Measurements from ENCODE around the gene SPACA4. TPM values are rescaled to one million over a fixed set of nuclear protein-coding genes. Genes with fewer than 3 reads are reported as not detected.

The SPACA4 gene
- total and polyA plus RNA-seq, 4 donors, result not detected

GRCh38 chr19:48598996-48599700 lies 7.4 kb upstream of the SPACA4 start:
- TF ChIP-seq FOXA2 (IDR thresholded peaks at IDR 0.05) (no peak), RAD21 (IDR thresholded peaks at IDR 0.05) (no peak), HNF4A (conservative IDR thresholded peaks at IDR 0.05) (no peak), RXRA (IDR thresholded peaks at IDR 0.05) (no peak), FOXA1 (IDR thresholded peaks at IDR 0.05) (no peak), YY1 (IDR thresholded peaks at IDR 0.05) (no peak), ATF3 (IDR thresholded peaks at IDR 0.05) (no peak), REST (IDR thresholded peaks at IDR 0.05) (no peak), JUND (IDR thresholded peaks at IDR 0.05) (no peak), SP1 (IDR thresholded peaks at IDR 0.05) (no peak), CTCF (IDR thresholded peaks at IDR 0.05; ENCODE audit: low read depth, low read length, missing input control) (no peak), EGR1 (IDR thresholded peaks at IDR 0.05; ENCODE audit: low read depth in 2 of 2) (no peak), TAF1 (conservative IDR thresholded peaks at IDR 0.05) (no peak)
- TF ChIP-seq, protein P1, sequence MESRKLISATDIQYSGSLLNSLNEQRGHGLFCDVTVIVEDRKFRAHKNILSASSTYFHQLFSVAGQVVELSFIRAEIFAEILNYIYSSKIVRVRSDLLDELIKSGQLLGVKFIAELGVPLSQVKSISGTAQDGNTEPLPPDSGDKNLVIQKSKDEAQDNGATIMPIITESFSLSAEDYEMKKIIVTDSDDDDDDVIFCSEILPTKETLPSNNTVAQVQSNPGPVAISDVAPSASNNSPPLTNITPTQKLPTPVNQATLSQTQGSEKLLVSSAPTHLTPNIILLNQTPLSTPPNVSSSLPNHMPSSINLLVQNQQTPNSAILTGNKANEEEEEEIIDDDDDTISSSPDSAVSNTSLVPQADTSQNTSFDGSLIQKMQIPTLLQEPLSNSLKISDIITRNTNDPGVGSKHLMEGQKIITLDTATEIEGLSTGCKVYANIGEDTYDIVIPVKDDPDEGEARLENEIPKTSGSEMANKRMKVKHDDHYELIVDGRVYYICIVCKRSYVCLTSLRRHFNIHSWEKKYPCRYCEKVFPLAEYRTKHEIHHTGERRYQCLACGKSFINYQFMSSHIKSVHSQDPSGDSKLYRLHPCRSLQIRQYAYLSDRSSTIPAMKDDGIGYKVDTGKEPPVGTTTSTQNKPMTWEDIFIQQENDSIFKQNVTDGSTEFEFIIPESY (IDR thresholded peaks at IDR 0.05), result no peak
- no peaks in the 10 kb centered on the region for H3K27me3 ChIP-seq (ENCODE audit: control insufficient read depth in 4 of 4, insufficient read depth in 4 of 4, low read length in 3 of 4)
- H3K4me3 ChIP-seq (ENCODE audit: low read depth in 1 of 3, low read length in 3 of 3), result no peak overlapping the region
- no peak overlapping the region for H3K27ac ChIP-seq (ENCODE audit: low read depth in 1 of 2, low read length in 2 of 2)
- 76% methylated on average over 30 of the region's 30 CpGs for WGBS
- no peak for DNase-seq (ENCODE audit: low spot score)
- no peaks in the 10 kb centered on the region for H3K36me3 ChIP-seq (ENCODE audit: control insufficient read depth in 4 of 4, insufficient read depth in 3 of 4, low read depth in 1 of 4, low read length in 3 of 4)
- no peak overlapping the region for H3K9ac ChIP-seq (ENCODE audit: low read depth in 1 of 2, low read length in 2 of 2)
- H3K4me1 ChIP-seq (ENCODE audit: control insufficient read depth in 4 of 4, insufficient read depth in 4 of 4, low read length in 3 of 4), result no peaks in the 10 kb centered on the region
- H3K9me3 ChIP-seq (ENCODE audit: control insufficient read depth in 4 of 4, low read length in 3 of 4), result no peaks in the 10 kb centered on the region

All from liver (tissue), 9 donors.